ENCODE measurements around the gene FAIM2. TPM values are rescaled to one million over a fixed set of nuclear protein-coding genes. Genes with fewer than 3 reads are reported as not detected.

Gene FAIM2
- total RNA-seq, 3 donors from 2014 or later = 0.67 to 12.9 (median 2.5) TPM

DNA sequence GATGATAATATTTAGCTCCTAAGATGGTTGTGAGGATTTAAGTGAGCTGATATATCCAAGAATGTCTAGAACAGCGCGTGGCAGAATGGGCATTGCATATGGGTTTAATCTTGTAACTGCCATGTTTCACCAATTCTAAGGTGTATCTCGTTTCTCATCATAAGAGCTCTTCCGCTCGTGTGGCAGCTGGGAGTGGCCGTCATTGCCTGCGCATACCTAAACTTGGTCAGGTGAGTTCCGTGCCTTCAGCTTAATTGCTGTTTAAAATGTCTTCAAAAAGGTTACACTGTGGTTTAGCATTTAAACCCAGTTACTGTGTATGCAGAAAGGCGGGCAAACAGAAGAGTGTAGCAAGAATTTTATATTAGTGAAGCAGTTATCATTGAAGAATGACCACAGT, 42.4 kb upstream of the FAIM2 start:
- peak in 2 of 3 donors; percentile 66 to 72 for DNase-seq
- H3K36me3 ChIP-seq (ENCODE audit: low read depth) = no peaks in the 10 kb centered on the region
- intact Hi-C loops (cut with DNase I, micrococcal nuclease) = no loop called here
- peaks cover 6% of the 10 kb centered on the region for H3K4me1 ChIP-seq (ENCODE audit: low read depth)
- peak; percentile 64 for ATAC-seq
- H3K4me3 ChIP-seq = no peak overlapping the region
- TF ChIP-seq, protein P1, sequence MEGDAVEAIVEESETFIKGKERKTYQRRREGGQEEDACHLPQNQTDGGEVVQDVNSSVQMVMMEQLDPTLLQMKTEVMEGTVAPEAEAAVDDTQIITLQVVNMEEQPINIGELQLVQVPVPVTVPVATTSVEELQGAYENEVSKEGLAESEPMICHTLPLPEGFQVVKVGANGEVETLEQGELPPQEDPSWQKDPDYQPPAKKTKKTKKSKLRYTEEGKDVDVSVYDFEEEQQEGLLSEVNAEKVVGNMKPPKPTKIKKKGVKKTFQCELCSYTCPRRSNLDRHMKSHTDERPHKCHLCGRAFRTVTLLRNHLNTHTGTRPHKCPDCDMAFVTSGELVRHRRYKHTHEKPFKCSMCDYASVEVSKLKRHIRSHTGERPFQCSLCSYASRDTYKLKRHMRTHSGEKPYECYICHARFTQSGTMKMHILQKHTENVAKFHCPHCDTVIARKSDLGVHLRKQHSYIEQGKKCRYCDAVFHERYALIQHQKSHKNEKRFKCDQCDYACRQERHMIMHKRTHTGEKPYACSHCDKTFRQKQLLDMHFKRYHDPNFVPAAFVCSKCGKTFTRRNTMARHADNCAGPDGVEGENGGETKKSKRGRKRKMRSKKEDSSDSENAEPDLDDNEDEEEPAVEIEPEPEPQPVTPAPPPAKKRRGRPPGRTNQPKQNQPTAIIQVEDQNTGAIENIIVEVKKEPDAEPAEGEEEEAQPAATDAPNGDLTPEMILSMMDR (IDR thresholded peaks at IDR 0.05) = no peak
- H3K9me3 ChIP-seq = no peaks in the 10 kb centered on the region

DNA sequence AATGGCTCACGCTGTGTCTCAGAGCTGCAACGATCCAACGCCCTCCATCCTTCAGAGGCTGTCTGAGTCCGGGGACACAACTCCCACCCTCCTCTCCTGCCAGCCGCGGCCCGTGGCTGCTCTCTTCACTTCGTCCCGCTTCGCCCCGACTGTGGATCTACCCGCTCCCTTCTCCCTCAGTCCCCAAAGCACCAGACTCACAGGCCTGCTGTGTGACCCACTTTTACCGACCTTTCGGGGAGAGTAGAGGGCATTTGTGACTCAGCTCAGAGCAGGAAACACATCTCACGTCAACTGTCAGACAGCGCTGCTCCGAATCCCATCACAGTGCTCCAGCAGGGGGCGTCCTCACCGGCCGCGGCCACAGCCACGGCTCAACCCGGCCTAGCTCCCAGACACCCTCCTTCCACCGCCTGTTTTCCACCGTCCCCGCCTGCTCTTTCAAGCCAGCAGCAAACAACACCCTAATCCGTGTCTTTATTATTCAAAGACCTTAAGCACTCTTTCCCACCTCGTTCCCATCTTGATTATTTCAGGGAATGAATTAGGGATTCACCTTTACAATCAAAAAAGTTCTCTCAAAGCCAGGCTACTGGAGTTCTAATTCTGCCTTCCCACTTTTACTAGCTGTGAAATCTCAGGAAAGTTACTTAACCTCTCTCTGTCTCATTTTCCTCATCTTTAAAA, 41.8 kb upstream of the FAIM2 start:
- intact Hi-C loops (cut with DNase I, micrococcal nuclease) = no loop called here
- Histone ChIP-seq H3K4me3 (no peak overlapping the region), H3K36me3 (ENCODE audit: low read depth) (no peaks in the 10 kb centered on the region), H3K9me3 (no peaks in the 10 kb centered on the region), H3K4me1 (ENCODE audit: low read depth) (peaks cover 6% of the 10 kb centered on the region)
- DNase-seq = peak; percentile 81 to 91 (median 86)
- TF ChIP-seq, protein P1 (IDR thresholded peaks at IDR 0.05) = peak; percentile 73
- peak; percentile 93 for ATAC-seq

DNA sequence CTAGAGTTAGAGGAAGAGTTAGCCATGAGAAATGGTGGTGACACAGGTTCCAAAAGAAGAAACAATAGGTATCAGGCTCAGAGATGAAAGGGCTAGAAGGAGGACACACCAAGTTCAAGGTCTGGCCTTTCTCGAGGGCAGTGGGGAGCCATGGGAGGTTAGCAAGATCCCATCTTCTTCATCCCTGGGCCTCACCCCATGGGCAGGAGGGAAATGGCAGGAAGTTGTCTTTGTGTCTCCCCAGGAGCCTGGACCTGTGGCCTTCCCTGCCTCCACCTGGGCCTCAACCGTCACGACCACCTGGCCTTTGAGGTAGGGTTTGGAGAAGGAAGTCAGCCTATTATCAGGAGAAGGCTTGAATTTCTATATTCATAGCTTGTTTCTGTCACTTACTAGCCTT, 41.0 kb upstream of the FAIM2 start:
- DNase-seq (no peak), ATAC-seq (no peak)
- TF ChIP-seq, protein P1 (IDR thresholded peaks at IDR 0.05) = no peak
- peaks cover 6% of the 10 kb centered on the region for H3K4me1 ChIP-seq (ENCODE audit: low read depth)
- no peaks in the 10 kb centered on the region for H3K36me3 ChIP-seq (ENCODE audit: low read depth)
- H3K4me3 ChIP-seq = no peak overlapping the region
- no peaks in the 10 kb centered on the region for H3K9me3 ChIP-seq
- intact Hi-C loops (cut with DNase I, micrococcal nuclease) = no loop called here

GRCh38 chr12:49944046-49944445, 40.3 kb upstream of the FAIM2 start:
- Histone ChIP-seq H3K4me1 (ENCODE audit: low read depth) (peaks cover 6% of the 10 kb centered on the region), H3K36me3 (ENCODE audit: low read depth) (no peaks in the 10 kb centered on the region), H3K4me3 (no peak overlapping the region), H3K9me3 (no peaks in the 10 kb centered on the region)
- ATAC-seq (no peak), DNase-seq (no peak)
- TF ChIP-seq, protein P1 (IDR thresholded peaks at IDR 0.05) = no peak
- intact Hi-C loops (cut with DNase I, micrococcal nuclease) = no loop called here

DNA sequence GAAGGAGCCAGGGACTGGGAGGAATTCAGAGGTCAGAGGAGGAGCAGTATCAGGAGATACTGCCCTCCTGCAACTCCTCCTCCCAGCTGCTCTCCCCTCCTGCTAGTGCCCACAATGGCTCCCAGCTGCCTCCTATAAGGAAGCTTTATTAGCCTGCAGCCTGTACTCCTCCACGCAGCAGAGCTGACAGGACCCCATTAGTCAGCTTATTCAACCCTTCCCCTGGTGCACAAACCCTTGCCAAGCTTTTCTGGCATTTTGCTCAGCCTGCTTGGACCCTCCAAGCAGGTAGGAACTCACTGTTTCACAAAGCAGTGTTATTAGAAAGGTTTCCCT, 39.9 kb upstream of the FAIM2 start:
- Histone ChIP-seq H3K4me1 (ENCODE audit: low read depth) (peaks cover 6% of the 10 kb centered on the region), H3K36me3 (ENCODE audit: low read depth) (no peaks in the 10 kb centered on the region), H3K4me3 (no peak overlapping the region), H3K9me3 (no peaks in the 10 kb centered on the region)
- TF ChIP-seq, protein P1 (IDR thresholded peaks at IDR 0.05) = no peak
- DNase-seq (no peak), ATAC-seq (no peak)
- intact Hi-C loops (cut with DNase I, micrococcal nuclease) = no loop called here

Data from mucosa of descending colon (tissue), 3 donors.